Ecto neural progenitor cell (in vitro differentiated cells): ENCODE results near the gene BFSP1.

ENCODE experiments used
- DNase-seq: peaks from one replicate; pipeline ENCODE4 v3.0.0-alpha.2; 2018; ENCODE audit warnings: low spot score

Gene BFSP1

GRCh38 chr20:17530716-17531664 is at the start of gene BFSP1:
BFSP1 (minus strand) TSS chr20:17531379; CDS start chr20:17531329, 50 bp downstream.
- DNase-seq = peak; percentile 95

GRCh38 chr20:17580895-17581294 is 49.7 kb upstream of the BFSP1 start:
- DNase-seq = no peak

DNA sequence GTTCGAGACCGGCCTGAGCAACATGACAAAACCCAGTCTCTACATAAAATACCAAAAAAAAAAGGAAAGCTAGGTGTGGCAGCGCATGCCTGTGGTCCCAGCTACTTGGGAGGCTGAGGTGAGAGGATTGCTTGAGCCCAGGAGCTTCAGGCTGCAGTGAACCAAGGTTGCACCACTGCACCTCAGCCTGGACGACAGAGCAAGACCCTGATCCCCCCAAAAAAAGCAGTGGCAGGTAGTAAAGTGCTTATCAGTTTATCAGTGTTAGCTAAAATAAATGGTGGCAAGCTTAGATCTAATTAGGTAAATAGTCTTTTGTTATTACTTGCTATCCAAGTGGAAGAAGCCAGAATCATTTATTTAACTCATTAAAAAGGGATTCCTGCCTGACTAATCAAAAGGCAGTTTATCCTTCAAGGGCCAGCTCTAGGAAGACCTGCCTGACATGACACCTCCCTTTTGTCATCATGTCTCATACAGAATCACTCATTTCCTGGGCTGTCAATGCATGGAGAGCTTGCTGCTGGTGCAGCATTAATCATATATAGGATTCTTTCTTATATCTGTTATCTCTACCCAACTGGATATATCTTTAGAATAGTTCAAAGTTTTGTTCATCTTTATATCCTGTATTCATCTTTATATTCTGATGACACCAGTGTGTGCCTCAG is 48.3 kb upstream of the BFSP1 start:
- DNase-seq = no peak

- no peak for DNase-seq
Observed at GRCh38 chr20:17576215-17576614, 45.0 kb upstream of the BFSP1 start.

DNA sequence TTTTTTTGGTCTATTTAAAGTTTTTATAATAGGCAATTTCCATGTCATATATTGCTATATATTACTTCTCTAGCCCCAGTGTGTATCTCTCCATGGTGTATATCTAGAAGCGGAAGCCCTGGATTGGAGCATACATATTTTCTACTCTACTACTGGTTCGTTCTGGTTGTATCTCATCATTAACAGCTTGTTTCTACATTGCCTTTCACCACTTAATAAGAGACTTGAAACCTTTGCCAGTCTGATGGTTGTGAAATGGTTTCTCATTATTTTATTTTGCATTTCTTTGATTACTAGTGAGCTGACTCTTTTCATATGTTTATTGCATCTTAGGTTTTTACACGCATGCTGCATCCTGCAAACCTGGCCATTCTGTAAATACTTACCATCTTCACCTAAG is 42.3 kb upstream of the BFSP1 start:
- DNase-seq = no peak

DNA sequence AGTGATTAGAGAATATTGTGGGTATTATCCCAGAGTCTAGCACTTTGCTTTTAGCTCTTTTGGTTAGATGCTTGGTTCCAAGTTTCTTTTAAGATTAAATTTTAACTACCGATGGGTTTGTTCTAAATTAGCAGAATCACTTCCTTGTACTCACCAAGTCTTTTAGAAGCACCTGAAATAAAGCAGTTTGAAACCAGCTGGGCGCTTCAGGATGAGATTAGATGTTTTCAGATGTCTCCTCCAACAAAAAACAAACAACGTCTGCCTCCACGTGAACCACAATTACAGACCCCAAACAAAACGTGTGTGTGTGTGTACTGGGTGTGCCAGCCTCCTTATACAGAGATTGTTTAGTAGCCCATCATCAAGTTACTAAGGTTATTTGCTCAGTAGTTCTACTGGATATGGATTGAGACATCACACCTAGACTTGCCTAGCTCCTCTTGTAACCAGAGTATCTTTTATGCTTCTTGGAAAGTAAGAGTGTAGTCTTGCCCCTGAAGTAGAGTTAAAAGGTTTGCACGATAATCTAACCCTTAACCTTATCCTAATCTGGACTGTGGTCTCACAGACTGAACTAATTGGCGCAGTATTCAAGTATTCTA is 41.0 kb upstream of the BFSP1 start:
- DNase-seq = no peak

DNA sequence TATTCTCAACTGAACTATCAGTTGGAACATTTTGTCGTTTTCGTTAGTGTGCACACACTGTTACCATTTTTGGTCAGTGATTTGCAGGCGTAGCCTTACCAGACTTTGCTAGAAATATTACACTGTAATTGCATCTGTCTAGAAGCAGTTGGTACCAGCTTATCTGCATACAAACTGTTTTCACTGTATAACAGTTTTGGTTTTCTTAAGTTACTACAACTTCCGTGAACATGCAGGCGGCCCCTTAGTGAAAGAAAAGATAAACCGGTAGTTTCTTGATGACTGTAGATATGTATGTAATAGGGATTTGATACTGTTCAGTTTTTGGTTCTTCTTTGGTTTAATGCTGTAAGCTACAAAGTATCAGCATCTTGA is 40.0 kb upstream of the BFSP1 start:
- no peak for DNase-seq

DNA sequence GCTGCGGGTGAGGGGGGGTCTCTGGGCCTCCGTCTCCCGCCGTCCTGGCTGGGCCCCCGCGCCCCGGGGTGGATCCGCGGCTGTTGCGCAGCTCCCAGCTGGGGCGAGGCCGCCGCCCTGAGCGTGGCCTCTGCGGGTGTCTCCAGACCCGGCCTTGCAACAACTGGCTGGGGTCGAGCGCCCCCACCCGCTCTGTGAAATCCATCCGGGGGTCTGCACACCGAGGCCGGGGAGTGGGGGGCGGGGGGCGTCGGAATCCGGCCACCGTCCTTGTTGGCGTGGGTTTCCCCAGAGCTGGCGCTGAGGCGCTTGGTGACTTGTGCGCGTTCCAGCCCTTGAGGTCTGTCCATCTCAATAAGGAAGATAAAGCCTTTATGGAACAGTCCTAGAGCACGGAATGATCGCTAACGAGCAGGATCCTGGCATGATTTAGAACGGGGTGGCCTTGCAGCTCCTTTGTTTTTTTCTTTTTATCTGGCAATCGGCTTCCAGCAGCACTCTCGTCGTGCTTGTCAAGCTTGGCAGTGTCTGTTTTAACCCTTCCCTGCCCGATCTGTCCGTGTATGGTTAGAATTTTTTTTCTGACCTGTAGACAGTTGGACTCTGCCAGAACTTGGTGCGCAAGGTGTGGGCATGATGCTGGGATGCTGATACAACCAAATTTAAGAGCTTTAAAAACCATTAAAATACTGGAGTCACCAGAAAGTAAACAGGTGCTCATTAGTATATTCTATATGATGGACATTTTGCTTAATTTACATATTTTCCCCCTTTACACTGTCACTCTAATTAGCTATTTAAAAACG is 39.4 kb upstream of the BFSP1 start:
- peak; percentile 80 for DNase-seq

DNA sequence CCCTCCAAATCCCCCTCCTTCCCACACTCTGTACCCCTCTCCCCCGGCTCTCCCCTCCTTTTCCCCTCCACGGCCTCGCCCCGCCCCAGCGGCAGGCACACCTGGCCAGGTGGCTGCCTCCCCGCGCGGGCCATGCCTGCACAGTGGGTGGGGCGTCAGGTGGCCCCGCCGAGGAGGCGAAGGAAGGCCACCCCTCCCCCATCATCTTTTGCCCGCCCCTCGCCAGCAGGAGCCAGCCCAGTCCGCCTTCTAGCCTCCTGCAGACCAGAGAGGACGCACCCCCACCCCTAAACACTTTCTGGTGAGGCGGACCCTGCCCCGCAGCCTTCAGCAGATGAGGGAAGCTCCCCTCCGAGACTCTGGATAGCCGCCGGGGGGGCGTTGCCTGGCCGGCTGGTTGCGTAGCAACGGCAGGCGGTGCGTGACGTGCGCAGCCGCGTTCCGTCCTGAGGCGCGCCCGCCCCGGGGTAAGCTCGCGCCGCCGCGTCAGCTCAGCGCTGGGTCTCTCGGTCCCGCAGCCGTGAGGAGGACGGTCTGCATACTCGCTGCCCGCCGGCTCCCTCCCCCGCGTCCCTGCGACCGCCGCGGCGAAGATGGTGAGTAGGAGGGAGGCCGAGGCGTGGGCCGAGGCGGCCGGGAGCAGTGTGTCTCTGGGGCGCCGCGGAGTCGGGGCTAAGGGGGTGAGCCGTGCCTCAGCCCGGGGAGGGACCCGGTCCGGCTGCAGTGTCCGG is 38.6 kb upstream of the BFSP1 start, which contains the start of gene DSTN:
Gene DSTN, plus strand, starts transcription at position 460 of the 731 bp plus-strand sequence. Its CDS starts 134 bp downstream, at position 594.
- peak; percentile 97 for DNase-seq

DNA sequence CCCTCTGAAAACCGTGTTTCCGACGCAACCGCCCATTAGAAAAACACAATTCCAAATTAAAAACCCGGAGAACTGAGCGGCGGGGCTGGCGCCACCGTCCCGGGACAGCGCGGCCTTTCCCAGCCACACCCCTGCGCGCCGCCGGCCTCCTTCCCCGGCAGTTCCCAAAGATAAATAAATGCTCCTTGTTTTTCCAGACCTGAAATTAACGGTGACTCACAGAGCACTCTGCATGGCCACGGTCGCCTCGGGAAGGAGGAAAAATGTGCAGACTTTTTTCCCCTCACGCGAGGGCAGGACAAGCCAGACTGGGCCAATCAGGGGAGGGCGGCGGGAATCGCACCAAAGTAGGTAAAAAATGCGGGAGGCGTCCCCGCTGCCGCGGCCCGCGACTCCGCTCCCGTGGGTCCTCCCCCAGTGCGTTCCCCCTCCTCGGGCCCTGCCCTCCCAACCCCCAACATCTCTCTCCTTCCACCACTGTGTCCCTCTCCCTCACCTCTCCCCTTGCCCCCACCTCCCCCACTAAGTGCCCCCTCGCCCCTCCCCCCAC is 37.9 kb upstream of the BFSP1 start:
- peak; percentile 82 for DNase-seq

GRCh38 chr20:17568045-17568788 is 37.0 kb upstream of the BFSP1 start:
- no peak for DNase-seq

GRCh38 chr20:17566345-17566744 is 35.2 kb upstream of the BFSP1 start:
- DNase-seq = no peak

DNA sequence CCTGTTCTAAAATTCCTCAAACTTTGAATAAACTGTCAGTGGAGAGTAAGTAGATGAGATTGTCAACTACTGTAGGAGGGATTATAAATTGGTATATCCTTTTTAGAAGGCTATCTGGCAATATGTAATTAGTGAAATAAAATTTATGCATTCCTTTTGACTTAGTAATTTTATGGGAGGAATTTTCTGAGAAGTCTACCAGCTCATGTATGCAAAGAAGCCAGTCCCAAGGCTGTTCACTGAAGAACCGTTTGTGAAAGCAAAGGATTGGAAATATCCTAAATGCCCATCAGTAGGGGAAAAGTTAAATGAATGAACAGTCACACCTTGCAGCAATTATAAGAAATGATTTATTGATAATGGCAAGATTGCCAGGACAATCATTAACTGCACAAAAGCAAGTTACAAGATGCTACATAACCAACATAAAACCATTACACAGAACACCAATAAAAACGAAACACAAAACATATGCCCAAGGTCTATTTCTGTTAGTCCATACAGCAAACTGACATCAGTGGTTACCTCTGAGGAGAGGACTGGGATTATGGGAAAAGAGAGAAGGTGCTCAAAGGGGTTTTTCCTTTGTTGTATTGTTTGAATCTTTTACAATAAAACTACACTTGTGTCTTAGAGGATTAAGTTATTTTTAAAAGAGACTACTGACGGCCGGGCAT is 34.1 kb upstream of the BFSP1 start:
- DNase-seq = no peak

DNA sequence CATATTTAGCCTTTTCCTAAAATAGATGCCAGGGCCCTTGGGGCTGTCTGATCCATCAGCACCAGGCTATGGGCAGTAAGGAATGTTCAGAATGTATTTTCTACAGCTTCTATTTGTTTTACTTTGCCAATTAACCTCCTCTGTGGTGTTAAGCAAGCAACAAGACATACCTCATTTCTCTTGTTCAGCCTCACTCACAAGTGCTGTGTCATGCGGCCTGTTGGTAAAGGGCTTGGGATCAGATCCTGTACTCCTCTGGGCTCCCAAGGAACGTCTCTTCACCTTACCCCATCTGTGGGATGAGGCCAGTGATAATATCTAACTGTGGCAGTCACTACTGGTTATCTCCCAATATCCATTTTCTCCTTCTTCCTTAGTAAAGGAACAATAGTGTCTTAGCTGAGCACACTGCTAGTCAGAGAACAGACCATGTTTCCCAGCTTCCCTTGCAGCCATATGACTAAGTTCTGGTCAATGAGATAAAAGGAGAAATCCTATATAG is 31.7 kb upstream of the BFSP1 start:
- no peak for DNase-seq

GRCh38 chr20:17560344-17561074 is 29.3 kb upstream of the BFSP1 start:
- no peak for DNase-seq

GRCh38 chr20:17559338-17559737 is 28.2 kb upstream of the BFSP1 start:
- DNase-seq = no peak

GRCh38 chr20:17558941-17559304 is 27.7 kb upstream of the BFSP1 start:
- DNase-seq = no peak

- no peak for DNase-seq
Observed at GRCh38 chr20:17558154-17558940, 27.2 kb upstream of the BFSP1 start.
